Measurements from ENCODE around the gene GIPC1. TPM values are rescaled to one million over a fixed set of nuclear protein-coding genes. Genes with fewer than 3 reads are reported as not detected.
"Not testable (repeated sequence)": the region's sequence is repeated elsewhere in the genome, so short reads cannot be mapped to it uniquely, and the experiment has no call there.

GIPC1 gene
- 10 to 100 TPM; 23.4 to 44.9 TPM for total RNA-seq

GRCh38 chr19:14496029-14496833, at the start of gene GIPC1:
TSS of gene GIPC1 (minus strand) at chr19:14496127. CDS start at chr19:14482976, 13,151 bp downstream.
- Mint-ChIP-seq H3K4me3 (peak within 1 kb of the TSS; percentile 81), H3K4me1 (peaks cover 13% of the 10 kb centered on the region)
- ATAC-seq (replicated peaks): peak; percentile 96

GRCh38 chr19:14545716-14546082, 49.8 kb upstream of the GIPC1 start:
- ATAC-seq (replicated peaks): no peak
- H3K27me3 Mint-ChIP-seq: no peaks in the 10 kb centered on the region

More at GRCh38 chr19:14496029-14496833, at the start of gene GIPC1:
- Mint-ChIP-seq H3K9me3 (no peaks in the 10 kb centered on the region), H3K27ac (peak within 1 kb of the TSS; percentile 80), H3K27me3 (no peaks in the 10 kb centered on the region), H3K36me3 (ENCODE audit: low read depth) (peaks cover 16% of the 10 kb centered on the region)

GRCh38 chr19:14544977-14545715, 49.2 kb upstream of the GIPC1 start:
- H3K4me3 Mint-ChIP-seq: no peak overlapping the region
- H3K36me3 Mint-ChIP-seq (ENCODE audit: low read depth): peaks cover 16% of the 10 kb centered on the region
- no peak overlapping the region for H3K27ac Mint-ChIP-seq
- peaks cover 5% of the 10 kb centered on the region for H3K4me1 Mint-ChIP-seq
- no peak for ATAC-seq (replicated peaks)
- no peaks in the 10 kb centered on the region for H3K27me3 Mint-ChIP-seq
- no peaks in the 10 kb centered on the region for H3K9me3 Mint-ChIP-seq

More at GRCh38 chr19:14545716-14546082, 49.8 kb upstream of the GIPC1 start:
- Mint-ChIP-seq H3K36me3 (ENCODE audit: low read depth) (peaks cover 16% of the 10 kb centered on the region), H3K27ac (no peak overlapping the region), H3K4me3 (no peak overlapping the region), H3K4me1 (peaks cover 5% of the 10 kb centered on the region), H3K9me3 (no peaks in the 10 kb centered on the region)

GRCh38 chr19:14544047-14544446, 48.1 kb upstream of the GIPC1 start:
- Mint-ChIP-seq H3K27me3 (no peaks in the 10 kb centered on the region), H3K36me3 (ENCODE audit: low read depth) (peaks cover 16% of the 10 kb centered on the region), H3K4me1 (no peaks in the 10 kb centered on the region), H3K27ac (no peak overlapping the region), H3K9me3 (no peaks in the 10 kb centered on the region), H3K4me3 (no peak overlapping the region)
- peak; percentile 71 for ATAC-seq (replicated peaks)

- no peak overlapping the region for H3K4me3 Mint-ChIP-seq
- peak; percentile 66 for ATAC-seq (replicated peaks)
- no peaks in the 10 kb centered on the region for H3K4me1 Mint-ChIP-seq
- H3K27me3 Mint-ChIP-seq: no peaks in the 10 kb centered on the region
- H3K36me3 Mint-ChIP-seq (ENCODE audit: low read depth): peaks cover 7% of the 10 kb centered on the region
- H3K9me3 Mint-ChIP-seq: no peaks in the 10 kb centered on the region
- no peak overlapping the region for H3K27ac Mint-ChIP-seq
Observed at GRCh38 chr19:14542711-14543328, 46.9 kb upstream of the GIPC1 start.

- not testable (repeated sequence) for H3K36me3 Mint-ChIP-seq (ENCODE audit: low read depth); ATAC-seq (replicated peaks); H3K4me3 Mint-ChIP-seq; H3K27ac Mint-ChIP-seq; H3K9me3 Mint-ChIP-seq; H3K4me1 Mint-ChIP-seq; H3K27me3 Mint-ChIP-seq
Observed at GRCh38 chr19:14541979-14542378, 46.1 kb upstream of the GIPC1 start.

- ATAC-seq (replicated peaks): no peak
- Mint-ChIP-seq H3K36me3 (ENCODE audit: low read depth) (peaks cover 7% of the 10 kb centered on the region), H3K4me3 (no peak overlapping the region), H3K27me3 (no peaks in the 10 kb centered on the region), H3K27ac (no peak overlapping the region), H3K4me1 (no peaks in the 10 kb centered on the region), H3K9me3 (no peaks in the 10 kb centered on the region)
Observed at GRCh38 chr19:14540741-14541525, 45.0 kb upstream of the GIPC1 start.

GRCh38 chr19:14536926-14537692, 41.2 kb upstream of the GIPC1 start:
- Mint-ChIP-seq H3K27me3 (no peaks in the 10 kb centered on the region), H3K4me3 (no peak overlapping the region), H3K4me1 (no peaks in the 10 kb centered on the region), H3K9me3 (no peaks in the 10 kb centered on the region), H3K27ac (no peak overlapping the region), H3K36me3 (ENCODE audit: low read depth) (peaks cover 22% of the 10 kb centered on the region)
- ATAC-seq (replicated peaks): peak; percentile 64

GRCh38 chr19:14533450-14533849, 37.5 kb upstream of the GIPC1 start:
- Mint-ChIP-seq H3K4me1 (peaks cover 9% of the 10 kb centered on the region), H3K27ac (no peak overlapping the region), H3K4me3 (no peak overlapping the region), H3K9me3 (no peaks in the 10 kb centered on the region), H3K36me3 (ENCODE audit: low read depth) (peaks cover 18% of the 10 kb centered on the region), H3K27me3 (no peaks in the 10 kb centered on the region)
- no peak for ATAC-seq (replicated peaks)

GRCh38 chr19:14530506-14530905, 34.6 kb upstream of the GIPC1 start:
- ATAC-seq (replicated peaks): no peak
- Mint-ChIP-seq H3K27ac (no peak overlapping the region), H3K36me3 (ENCODE audit: low read depth) (peaks cover 18% of the 10 kb centered on the region), H3K4me1 (peaks cover 14% of the 10 kb centered on the region), H3K27me3 (no peaks in the 10 kb centered on the region), H3K4me3 (peak overlapping the region; percentile 95), H3K9me3 (no peaks in the 10 kb centered on the region)

GRCh38 chr19:14530005-14530348, 34.0 kb upstream of the GIPC1 start:
- peaks cover 17% of the 10 kb centered on the region for H3K4me1 Mint-ChIP-seq
- no peak for ATAC-seq (replicated peaks)
- H3K9me3 Mint-ChIP-seq: no peaks in the 10 kb centered on the region
- H3K4me3 Mint-ChIP-seq: peak overlapping the region; percentile 95
- peak overlapping the region; percentile 96 for H3K27ac Mint-ChIP-seq
- H3K27me3 Mint-ChIP-seq: no peaks in the 10 kb centered on the region
- H3K36me3 Mint-ChIP-seq (ENCODE audit: low read depth): peaks cover 18% of the 10 kb centered on the region

GRCh38 chr19:14529254-14530004, 33.5 kb upstream of the GIPC1 start, which contains the start of gene TECR:
TSS of gene TECR (plus strand) at chr19:14529594. CDS start at chr19:14529697, 103 bp downstream.
- H3K27ac Mint-ChIP-seq: peak within 1 kb of the TSS; percentile 96
- no peaks in the 10 kb centered on the region for H3K27me3 Mint-ChIP-seq
- H3K4me1 Mint-ChIP-seq: peaks cover 17% of the 10 kb centered on the region
- H3K9me3 Mint-ChIP-seq: no peaks in the 10 kb centered on the region
- ATAC-seq (replicated peaks): peak; percentile 97
- peaks cover 18% of the 10 kb centered on the region for H3K36me3 Mint-ChIP-seq (ENCODE audit: low read depth)
- H3K4me3 Mint-ChIP-seq: peak within 1 kb of the TSS; percentile 95
